Measurements from ENCODE around the gene ARAP3. TPM values are rescaled to one million over a fixed set of nuclear protein-coding genes. Genes with fewer than 3 reads are reported as not detected.

The ARAP3 gene
- total and polyA plus RNA-seq, 5 experiments from 2014 or later, result 38.2 to 41.4 TPM; not detected in 3

- no peaks in the 10 kb centered on the region for H3K9me3 Mint-ChIP-seq
Measured at GRCh38 chr5:141605523-141606277, 76.3 kb downstream of the ARAP3 start.

DNA sequence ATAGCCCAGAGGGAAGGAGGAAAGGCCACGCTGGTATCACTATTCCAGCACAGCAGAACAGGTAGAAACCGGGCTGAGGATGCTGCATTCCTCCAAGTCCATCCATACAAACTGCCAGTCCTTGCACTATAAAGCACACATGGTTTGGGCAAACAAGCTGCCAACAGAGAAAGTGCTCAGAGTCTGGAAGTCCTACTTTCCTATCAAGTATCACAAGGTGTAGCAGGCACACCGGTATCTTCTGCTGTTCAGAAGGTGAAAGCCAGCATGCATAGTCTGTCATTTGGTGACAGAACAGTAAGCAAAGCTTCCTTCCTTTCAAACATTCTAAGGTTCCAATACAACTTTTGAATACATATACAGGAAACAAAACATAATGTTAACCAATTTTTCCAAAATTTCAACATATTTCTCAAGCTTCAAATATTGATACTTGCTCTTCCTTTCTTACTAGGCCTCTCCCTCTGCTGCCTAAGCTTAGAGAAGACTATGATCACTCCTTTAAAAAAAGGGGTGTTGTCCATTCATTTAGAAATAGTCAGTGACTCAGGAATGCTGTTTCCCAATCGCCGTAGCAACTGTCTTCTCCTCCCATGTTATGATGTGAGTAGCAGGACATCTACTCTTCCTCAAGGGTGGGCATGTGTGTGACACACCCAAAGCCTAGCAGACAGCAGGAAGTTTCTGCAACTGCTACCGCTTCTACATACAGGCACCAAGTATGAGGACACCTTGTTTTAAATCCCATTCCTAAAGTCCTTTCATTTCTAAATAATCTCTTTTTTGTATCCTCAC lies 77.9 kb downstream of the ARAP3 start:
- Mint-ChIP-seq H3K4me1 (peaks cover 27 to 99% (median 82%) of the 10 kb centered on the region in 4 donors), H3K9me3 (no peaks in the 10 kb centered on the region), H3K4me3 (peak overlapping the region; percentile 66 to 85 (median 80)), H3K36me3 (no peaks in the 10 kb centered on the region), H3K27ac (peak overlapping the region; percentile 78 to 97 (median 94)), H3K27me3 (no peaks in the 10 kb centered on the region)
- POLR2A ChIA-PET, result interaction anchor here (0.6 to 4.0 kb wide), 5 partner anchors 11 to 32 kb away, joined by 3 to 42 read pairs (median 10); partner anchors contain the start of genes DIAPH1, HDAC3 and RELL2
- DNase-seq (peak in 1 of 10 donors; percentile 23), ATAC-seq (peak in 1 of 2 donors; percentile 26)

More at GRCh38 chr5:141605523-141606277, 76.3 kb downstream of the ARAP3 start:
- Mint-ChIP-seq H3K4me1 (peaks cover 22 to 99% (median 78%) of the 10 kb centered on the region in 4 donors), H3K4me3 (peak overlapping the region; percentile 58 to 80 (median 77)), H3K27me3 (no peaks in the 10 kb centered on the region), H3K36me3 (peaks cover 0 to 3% (median 0%) of the 10 kb centered on the region in 3 donors), H3K27ac (peak overlapping the region; percentile 78 to 95 (median 90))
- DNase-seq, result peak; percentile 27 to 90 (median 79)
- POLR2A ChIA-PET, result interaction anchor here (0.8 to 5.3 kb wide), 7 partner anchors 8 to 1204 kb away, joined by 3 to 70 read pairs (median 5); partner anchors contain the start of genes ANKHD1, DIAPH1, FCHSD1 and HDAC3
- peak; percentile 96 to 98 for ATAC-seq

Other genes with a start within 250 kb of the ARAP3 start
- gene PCDHGC3, start 206.3 kb downstream of the ARAP3 start, total RNA-seq, result not detected
- under 1 TPM in 2 of 3 donors, not detected in 1; 0.18 to 0.25 TPM for gene PCDHGC3, start 206.3 kb downstream of the ARAP3 start, polyA plus RNA-seq
- gene PCDHGC4, start 197.2 kb downstream of the ARAP3 start, total RNA-seq, result not detected
- not detected for gene PCDHGC4, start 197.2 kb downstream of the ARAP3 start, polyA plus RNA-seq
- gene PCDHGC5, start 193.1 kb downstream of the ARAP3 start, total RNA-seq, result not detected
- gene PCDHGC5, start 193.1 kb downstream of the ARAP3 start, polyA plus RNA-seq, result not detected
- gene DIAPH1, start 63.2 kb downstream of the ARAP3 start, total RNA-seq, result 100 to 1,000 TPM; 171 to 183 TPM
- gene DIAPH1, start 63.2 kb downstream of the ARAP3 start, polyA plus RNA-seq, result 100 to 1,000 TPM in 1 of 3 donors, 10 to 100 TPM in 2; 87.4 to 105 (median 92.9) TPM
- 10 to 100 TPM; 71.1 to 81.6 TPM for gene HDAC3, start 45.4 kb downstream of the ARAP3 start, total RNA-seq
- gene HDAC3, start 45.4 kb downstream of the ARAP3 start, polyA plus RNA-seq, result 100 to 1,000 TPM in 1 of 3 donors, 10 to 100 TPM in 2; 85.7 to 100 (median 91.7) TPM
- 10 to 100 TPM; 22.3 to 23.9 TPM for gene RELL2, start 45.2 kb downstream of the ARAP3 start, total RNA-seq
- 1 to 10 TPM; 2.6 to 3.9 (median 3.4) TPM for gene RELL2, start 45.2 kb downstream of the ARAP3 start, polyA plus RNA-seq
- 100 to 1,000 TPM; 110 to 115 TPM for gene FCHSD1, start 30.8 kb downstream of the ARAP3 start, total RNA-seq
- 1 to 10 TPM; 8.8 to 9.4 (median 9.3) TPM for gene FCHSD1, start 30.8 kb downstream of the ARAP3 start, polyA plus RNA-seq
- gene PCDH1, start 196.2 kb upstream of the ARAP3 start, total RNA-seq, result not detected
- 1 to 10 TPM in 1 of 3 donors, under 1 TPM in 1, not detected in 1; 0.06 to 1.3 TPM for gene PCDH1, start 196.2 kb upstream of the ARAP3 start, polyA plus RNA-seq
- gene DELE1, start 241.6 kb upstream of the ARAP3 start, total RNA-seq, result 10 to 100 TPM; 89.8 to 97.1 TPM
- 10 to 100 TPM; 28.2 to 33.5 (median 31.4) TPM for gene DELE1, start 241.6 kb upstream of the ARAP3 start, polyA plus RNA-seq